GM19025 (cell line): ENCODE data around the gene RASL11A.
"Not testable (repeated sequence)": the region's sequence is repeated elsewhere in the genome, so short reads cannot be mapped to it uniquely, and the experiment has no call there.

Source experiments
- ATAC-seq: cut with Tn5 transposase; IDR thresholded peaks from one replicate; pipeline ENCODE4 v1.9.1; 2021; ENCODE audit warnings: mild to moderate bottlenecking, low read depth, moderate library complexity; ENCODE audit not compliant: unreplicated experiment

Gene RASL11A

DNA sequence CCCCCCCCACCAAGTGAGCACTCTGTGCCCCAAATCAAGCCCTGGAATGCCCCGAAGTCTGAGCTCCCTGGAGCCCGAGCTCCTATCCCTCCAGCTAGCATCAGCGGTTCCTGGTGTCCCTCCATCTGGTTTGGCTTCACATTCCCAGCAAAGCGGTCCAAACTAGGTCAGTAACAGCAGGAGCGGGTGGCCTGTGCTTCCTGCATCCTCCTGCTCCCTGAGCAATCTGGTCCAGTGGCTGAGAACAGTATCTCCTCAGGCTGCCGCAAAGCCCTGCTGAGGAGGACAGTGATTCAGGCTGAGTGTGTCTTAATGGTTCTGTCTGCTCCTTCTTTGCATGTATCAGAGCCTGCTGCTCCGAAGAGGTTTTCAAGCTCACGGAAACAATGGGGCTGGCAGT lies 25.9 kb downstream of the RASL11A start:
- ATAC-seq, result no peak

DNA sequence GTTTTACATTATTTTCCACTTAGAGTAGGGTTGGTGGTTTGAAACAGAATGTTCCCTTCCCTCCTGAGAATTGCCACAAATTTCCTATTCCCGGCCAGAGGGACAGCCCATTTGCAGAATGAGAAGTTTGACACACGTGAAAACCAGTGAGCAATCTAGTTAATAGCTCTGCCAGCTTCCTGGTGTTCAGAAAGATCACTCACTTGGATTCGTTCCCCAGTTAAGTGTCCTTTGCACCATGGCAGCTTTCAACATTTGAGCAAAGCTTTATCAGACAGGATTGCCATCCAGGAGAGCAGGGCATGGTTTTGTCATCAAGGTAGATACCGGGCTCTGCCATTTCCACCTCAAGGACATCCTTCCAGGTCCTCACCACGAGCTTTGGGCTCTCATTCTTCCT lies 28.2 kb downstream of the RASL11A start:
- ATAC-seq, result no peak

DNA sequence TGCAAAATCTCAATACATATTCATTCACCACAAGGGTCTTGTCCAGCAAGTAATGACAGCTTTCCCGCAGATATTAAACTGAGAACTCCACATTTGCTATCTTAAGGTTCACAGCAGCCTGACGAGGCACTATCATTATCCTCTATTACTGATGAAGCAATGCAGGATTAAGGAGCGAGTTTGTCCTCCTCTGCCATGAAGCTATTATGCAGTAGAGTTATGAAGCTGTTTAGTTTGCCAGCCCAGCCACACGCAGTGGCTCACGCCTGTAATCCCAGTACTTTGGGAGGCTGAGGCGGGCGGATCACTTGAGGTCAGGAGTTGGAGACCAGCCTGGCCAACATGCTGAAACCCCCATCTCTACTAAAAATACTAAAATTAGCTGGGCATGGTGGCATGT lies 29.8 kb downstream of the RASL11A start:
- not testable (repeated sequence) for ATAC-seq

DNA sequence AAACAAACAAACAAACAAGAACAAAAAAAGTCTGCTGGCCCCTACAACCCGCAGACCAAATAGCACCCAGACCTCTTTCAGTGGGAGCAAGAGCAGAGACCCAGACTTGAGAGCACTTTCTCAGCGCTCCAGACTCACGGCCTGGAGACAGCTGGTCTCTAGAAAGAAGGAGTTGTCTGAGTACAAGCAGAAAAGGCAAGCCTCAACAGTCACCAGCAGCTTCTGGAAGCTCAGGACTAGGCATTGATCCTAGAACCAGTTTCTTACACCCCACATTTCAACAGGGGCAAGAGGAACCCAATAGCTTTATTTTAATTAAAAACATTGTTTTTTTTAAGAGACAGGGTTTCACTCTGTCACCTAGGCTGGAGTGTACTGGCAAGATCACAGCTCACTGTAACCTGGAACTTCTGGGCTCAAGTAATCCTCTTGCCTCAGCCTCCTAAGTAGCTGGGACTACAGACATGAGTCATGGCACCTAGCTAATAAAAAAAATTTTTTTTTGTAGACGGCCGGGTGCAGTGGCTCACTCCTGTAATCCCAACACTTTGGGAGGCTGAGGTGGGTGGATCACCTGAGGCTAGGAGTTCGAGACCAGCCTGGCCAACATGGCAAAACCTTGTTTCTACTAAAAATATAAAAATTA lies 30.4 kb downstream of the RASL11A start:
- no peak for ATAC-seq

DNA sequence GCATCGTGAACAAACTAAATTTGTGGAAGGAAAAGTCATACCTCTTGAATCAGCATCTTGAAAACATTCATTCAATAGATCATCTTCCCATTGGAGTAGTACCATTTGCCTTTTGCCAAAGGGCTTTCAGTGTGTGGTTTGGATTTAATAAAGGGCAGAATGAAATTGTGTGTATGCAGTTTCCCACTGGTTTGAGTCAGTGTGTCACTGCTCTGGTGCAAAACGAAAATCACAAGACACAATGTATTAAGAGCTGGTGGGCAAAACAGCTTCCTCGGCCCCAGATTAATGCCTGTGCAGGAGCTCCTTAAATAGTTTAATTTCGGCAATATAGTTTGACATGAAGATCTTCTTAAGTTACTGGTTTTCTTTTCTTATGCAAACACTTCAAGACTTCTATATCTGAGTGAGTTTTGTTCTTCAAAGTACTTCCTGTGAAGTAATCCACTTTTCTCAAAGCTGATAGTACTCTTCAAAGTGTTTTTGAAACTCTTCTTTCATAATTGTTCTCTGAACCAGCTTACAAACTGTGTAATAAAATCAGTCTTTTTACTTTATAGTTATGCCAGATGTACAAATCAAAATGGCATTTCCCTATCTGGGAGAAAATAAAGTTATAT lies 32.1 kb downstream of the RASL11A start:
- no peak for ATAC-seq

DNA sequence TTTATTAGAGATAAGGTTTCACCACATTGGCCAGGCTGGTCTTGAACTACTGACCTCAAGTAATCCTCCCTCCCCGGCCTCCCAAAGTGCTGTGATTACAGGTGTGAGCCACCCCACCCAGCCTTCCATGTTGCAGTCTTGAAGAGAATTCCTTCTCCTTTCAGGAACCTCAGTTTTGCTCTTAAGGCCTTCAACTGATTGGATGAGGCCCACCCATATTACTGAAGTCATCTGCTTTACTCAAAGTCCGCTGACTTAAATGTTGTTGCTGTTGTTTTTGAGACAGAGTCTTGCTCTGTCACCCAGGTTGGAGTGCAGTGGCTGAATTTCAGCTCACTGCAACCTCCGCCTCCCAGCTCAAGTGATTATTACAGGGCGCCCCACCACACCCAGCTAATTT lies 33.5 kb downstream of the RASL11A start:
- ATAC-seq, result no peak

DNA sequence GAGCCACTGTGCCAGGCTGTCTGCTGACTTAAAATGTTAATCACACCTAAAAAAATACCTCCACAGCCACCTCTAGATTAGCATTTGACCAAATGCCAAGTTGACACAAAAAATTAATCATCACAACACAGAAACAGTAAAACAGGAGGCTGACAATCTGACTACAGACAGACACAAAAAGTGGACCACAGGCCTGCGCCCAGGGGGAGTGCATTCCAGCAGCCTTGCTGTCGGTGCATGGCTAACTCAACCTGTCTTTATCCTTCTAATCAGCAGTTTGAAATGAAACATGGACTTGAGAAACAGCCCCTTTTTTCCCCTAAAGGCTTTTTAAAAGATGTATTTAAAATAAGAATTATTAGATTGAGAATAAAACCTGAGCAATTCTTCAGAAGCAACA lies 34.0 kb downstream of the RASL11A start:
- ATAC-seq, result no peak

DNA sequence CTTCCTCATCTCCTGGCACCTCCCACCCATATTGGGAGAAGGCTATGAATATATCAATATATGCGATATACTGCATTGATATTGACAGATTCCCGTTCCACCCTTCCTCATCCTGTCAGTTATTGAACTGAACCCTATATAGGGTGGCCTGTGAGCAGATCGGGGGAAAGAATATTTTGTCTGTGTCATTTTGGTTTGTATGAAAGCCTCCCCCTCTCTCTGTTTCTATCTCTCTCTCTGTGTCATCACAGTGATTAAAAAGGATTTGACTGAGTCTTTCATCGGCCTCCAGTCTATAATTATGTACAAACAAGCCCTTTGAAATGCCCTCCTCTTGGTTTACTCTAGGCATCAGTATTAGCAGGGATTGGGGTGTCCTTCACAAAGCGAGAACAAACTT lies 35.7 kb downstream of the RASL11A start:
- no peak for ATAC-seq

DNA sequence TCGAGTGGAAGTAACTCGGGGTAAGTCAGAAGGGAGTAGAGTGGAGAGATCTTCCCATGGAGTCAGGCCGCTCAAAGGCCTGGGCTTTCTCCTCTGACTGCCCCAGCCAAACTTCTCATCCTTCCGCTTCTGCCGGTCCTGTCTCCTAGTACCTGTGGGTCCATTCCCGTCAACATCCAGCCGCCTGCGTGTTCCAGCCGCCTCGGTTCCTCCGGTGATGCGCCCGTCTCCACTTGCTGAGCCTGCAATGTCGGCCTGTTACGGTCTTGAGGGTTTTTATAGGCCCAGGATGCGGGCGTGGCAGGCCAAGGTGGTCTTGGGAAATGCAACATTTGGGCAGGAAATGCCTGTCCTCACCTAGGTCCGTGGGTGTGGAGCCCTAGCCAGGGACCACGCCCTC lies 38.3 kb downstream of the RASL11A start:
- no peak for ATAC-seq

DNA sequence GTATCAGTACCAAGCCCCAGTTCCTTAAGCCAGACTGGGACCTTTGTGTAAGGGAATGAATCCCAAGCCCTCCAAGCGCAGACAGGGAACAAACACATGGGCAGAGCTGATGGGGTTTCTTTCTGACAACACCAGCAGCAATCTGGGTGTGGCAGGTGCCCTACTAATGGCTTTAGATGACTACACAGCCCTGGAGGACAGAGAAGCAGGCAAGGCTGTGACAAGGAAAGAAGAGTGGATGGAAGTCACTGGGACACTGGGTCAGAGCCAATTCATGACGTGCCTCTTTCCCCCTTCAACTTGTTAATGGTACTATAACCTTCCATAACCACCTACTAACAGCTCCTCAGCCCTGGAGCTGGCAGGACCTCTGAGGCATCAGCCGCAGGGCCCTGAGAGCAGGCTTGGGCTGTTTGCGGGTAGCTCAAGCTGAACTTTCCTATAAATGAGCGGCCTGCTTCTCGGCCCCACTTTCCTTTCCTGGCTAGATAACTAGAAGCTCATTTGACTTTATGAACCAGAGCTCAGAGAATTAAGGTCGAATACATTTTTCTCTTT lies 38.9 kb downstream of the RASL11A start:
- no peak for ATAC-seq

DNA sequence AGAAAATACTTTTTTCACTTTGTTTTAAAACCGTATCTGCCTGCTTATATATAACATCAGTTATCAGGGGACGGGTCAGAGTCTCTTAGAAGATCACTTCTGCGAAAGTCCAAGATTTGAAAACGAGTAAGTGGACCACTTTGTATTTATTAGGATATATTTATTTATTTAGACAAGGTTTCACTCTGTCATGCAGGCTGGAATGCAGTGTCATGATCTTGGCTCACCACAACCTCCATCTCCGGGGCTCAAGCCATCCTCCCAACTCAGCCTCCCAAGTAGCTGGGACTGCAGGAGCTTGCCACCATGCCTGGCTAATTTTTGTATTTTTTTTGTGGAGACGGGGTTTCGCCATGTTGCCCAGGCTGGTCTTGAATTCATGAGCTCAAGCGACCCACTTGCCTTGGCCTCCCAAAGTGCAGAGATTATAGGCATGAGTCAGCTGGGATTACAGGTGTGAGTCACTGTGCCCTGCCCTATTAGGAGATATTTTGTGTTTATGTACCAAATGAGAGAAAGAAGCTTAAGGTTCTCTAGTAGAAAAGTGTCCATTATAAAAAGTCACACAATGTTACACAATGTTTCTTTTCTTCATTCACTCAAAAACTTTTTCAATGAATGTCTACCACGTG lies 39.5 kb downstream of the RASL11A start:
- ATAC-seq, result no peak

DNA sequence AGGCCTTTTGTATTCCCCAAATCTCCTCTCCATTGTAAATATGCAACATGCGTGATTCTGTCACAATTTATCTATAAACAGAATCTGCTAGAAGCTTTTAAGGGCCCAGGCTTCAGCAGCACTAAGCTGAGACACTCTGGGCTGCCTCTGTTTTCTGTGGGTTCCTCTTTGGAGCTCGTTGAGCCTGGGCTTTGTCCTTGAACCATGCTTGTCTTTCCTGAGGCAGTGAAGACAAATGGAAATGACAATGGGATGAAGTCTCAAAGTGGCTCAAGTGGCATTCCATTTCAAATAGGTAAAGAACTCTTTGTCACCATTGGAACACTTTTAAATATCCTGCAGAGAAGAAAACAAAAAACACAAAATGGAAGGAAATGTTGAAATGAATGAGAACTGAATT lies 40.3 kb downstream of the RASL11A start:
- no peak for ATAC-seq

DNA sequence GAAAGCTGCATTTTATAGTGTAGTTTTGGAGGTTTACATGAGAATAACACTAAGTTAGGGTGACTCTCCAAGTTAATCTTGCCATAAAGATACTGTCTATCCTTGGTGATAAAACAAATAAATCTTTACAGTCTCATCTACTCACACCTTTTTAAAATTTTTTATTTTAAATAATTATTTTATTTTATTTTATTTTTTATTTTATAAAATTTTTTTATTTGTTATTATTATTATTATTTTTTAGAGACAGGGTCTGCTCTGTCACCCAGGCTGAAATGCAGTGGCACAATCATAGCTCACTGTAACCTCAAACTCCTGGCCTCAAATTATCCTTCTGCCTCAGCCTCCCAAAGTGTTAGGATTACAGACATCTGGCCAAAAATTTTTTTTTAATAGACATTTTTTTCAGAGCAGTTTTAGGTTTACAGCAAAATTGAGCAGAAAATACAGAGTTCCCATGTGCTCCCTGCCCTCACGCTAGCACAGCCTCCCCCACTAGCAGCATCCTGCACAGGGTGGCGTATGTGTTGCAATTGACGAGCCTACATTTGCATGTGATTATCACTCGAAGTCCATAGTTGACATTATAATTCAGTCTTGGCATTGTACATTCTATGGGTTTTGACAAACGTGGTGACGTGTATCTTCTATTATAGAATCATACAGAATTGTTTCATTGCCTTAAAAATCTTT lies 41.0 kb downstream of the RASL11A start:
- no peak for ATAC-seq

DNA sequence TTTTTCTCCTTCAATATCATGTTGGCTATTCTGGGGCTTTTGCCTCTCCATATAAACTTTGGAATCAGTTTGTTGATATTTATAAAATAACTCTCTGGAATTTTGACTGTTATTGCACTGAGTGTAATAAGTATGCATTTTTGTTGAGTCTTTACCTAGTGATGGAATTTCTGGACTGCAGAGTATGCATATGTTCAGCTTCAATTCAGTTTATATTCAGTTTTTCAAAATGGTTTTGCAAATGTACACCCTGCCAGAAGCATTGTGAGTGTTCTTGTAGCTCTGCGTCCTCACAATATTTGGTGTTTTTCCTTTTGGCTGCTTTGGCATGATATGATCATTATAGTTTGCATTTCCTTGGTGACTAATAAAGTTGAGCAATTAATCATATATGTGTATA lies 43.1 kb downstream of the RASL11A start:
- no peak for ATAC-seq

DNA sequence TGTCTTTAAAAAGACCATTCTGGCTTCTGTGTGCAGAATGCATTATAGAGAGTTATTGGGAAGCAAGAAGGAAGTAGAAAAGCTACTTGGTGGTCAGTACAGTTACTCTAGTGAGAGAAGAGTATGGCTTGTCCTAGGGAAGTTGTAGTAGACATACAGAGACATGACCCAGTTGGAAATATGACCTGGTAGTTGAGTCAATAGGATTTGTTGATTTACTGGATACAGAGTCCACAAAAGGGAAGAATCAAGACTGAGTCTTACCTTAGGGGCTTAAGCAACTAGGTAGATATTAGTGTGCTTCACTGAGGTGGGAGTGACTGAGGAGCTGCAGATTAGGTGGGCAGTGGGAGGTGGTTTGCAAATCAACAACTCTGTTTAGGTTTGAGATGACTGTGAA lies 48.8 kb downstream of the RASL11A start:
- no peak for ATAC-seq

DNA sequence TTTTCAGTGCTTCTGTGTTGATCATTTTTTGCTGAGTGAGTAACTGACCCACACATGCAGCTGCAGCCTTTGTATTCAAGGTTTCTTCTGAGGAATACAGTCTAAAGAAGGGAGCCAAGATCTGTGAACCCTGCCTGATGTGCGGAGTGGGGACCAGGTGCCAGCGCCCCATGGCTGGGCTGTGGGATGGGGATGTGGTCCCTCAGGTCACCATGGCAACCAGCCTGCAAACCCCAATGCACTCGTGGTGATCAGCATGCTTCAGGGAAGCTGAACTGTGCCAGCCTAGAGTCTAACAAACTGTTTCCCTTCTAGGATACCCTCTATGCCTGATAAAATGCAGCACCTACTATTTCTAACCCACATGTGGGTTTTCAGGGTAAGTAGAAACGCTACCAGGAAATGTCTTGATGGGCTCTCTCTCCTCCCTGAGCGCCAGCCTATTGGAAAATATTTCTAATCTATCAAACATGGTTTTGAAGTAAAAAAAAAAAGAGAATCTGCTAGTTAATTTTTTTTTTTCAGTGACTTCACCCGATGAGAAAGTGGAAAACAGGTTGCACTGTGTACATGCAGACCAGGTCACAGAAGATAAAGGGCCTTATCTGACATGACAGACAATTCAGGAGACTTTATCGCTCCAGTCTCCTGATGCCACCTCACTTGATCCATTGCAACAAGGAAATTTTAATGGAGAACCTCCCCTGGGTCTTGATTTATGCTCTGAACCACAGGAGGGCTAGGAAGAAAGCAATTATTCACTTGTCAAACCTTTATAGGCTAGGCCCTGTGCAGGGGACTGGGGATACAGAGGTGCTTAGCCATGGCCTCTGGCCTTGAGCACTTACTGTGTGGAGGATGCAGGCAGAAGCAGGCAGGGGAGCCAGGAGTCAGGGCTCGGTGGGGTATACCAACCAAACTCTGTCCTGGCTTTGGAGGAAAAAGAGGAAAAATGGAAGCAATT lies 51.1 kb downstream of the RASL11A start:
- no peak for ATAC-seq

DNA sequence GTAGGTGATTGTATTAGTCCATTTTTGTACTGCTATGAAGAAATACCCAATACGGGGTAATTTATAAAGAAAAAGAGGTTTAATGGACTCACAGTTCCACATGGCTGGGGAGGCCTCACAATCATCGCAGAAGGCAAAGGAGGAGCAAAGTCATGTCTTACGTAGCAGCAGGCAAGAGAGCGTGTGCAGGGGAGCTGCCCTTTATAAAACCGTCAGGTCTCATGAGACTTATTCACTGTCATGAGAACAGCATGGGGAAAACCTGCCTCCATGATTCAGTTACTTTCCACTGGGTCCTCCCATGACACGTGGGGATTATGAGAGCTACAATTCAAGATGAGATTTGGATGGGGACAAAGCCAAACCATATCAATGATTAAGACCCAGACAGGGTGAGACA lies 51.8 kb downstream of the RASL11A start:
- ATAC-seq, result not testable (repeated sequence)
